Colonic mucosa (tissue), 4 donors: ENCODE measurements around the gene COQ8A. TPM values are rescaled to one million over a fixed set of nuclear protein-coding genes. Genes with fewer than 3 reads are reported as not detected.

Source experiments
- DNase-seq: peaks from one replicate; pipeline ENCODE4 v3.0.0-alpha.2; 2020
- H3K27ac ChIP-seq: fragments of 200-600 bp; one replicate; pipeline ENCODE4 v1.8.0; 2021
- H3K27me3 ChIP-seq: fragments of 200-600 bp; one replicate; pipeline ENCODE4 v1.8.0; 2021
- H3K36me3 ChIP-seq: fragments of 200-600 bp; one replicate; pipeline ENCODE4 v1.8.0; 2021
- H3K4me1 ChIP-seq: fragments of 200-600 bp; one replicate; pipeline ENCODE4 v1.8.0; 2021; ENCODE audit warnings: mild to moderate bottlenecking
- H3K4me3 ChIP-seq: fragments of 200-600 bp; one replicate; pipeline ENCODE4 v1.8.0; 2021
- H3K9ac ChIP-seq, 2 donors: one replicate each; pipeline ENCODE4 v1.7.0; 2013; ENCODE audit warnings: control low read depth in 2 of 2, low read depth in 2 of 2, low read length in 2 of 2
- H3K9me3 ChIP-seq: fragments of 200-600 bp; one replicate; pipeline ENCODE4 v1.8.0; 2021
- CTCF ChIP-seq: fragments of 200-600 bp; IDR thresholded peaks from one replicate; pipeline ENCODE4 v1.8.0; 2022; ENCODE audit warnings: antibody characterized with exemption, mild to moderate bottlenecking
- intact Hi-C: fragments of 100-400 bp; cut with DNase I; formaldehyde crosslinking; loops from one replicate; pipeline ENCODE4 v1.14.1; 2022
- total RNA-seq, 2 donors: library from RNA; stranded (reverse); fragmentation: NEBNext Ultra II Directional in 1 of 2; extraction: Animal tissue kit (Norgen Biotek cat#: 25700) in 1 of 2; gene quantifications; one replicate each; pipeline ENCODE4 v1.2.1, GENCODE V29; 2021
- donor health status: healthy.
- donor health status: DM: no; HTN: no; CAD: no.
- donor health status: DM: no; HTN: no; CAD: no.

Gene COQ8A
- total RNA-seq, 2 donors from 2014 or later = 56.3 to 58.1 TPM

GRCh38 chr1:226934483-226935237 is 5.4 kb upstream of the COQ8A start:
- Histone ChIP-seq H3K9ac (no peak overlapping the region), H3K36me3 (no peaks in the 10 kb centered on the region), H3K9me3 (no peaks in the 10 kb centered on the region), H3K4me3 (no peak overlapping the region), H3K27me3 (no peaks in the 10 kb centered on the region), H3K27ac (no peak overlapping the region), H3K4me1 (no peaks in the 10 kb centered on the region)
- no peak for DNase-seq
- intact Hi-C loops = no loop called here
- no peak for TF ChIP-seq CTCF

- Histone ChIP-seq H3K27me3 (no peaks in the 10 kb centered on the region), H3K4me1 (peaks cover 10% of the 10 kb centered on the region), H3K27ac (peak overlapping the region; percentile 98), H3K4me3 (no peak overlapping the region), H3K9me3 (no peaks in the 10 kb centered on the region), H3K36me3 (no peaks in the 10 kb centered on the region), H3K9ac (peak overlapping the region in 1 of 2 donors; percentile 22)
- intact Hi-C loops = no loop called here
- no peak for TF ChIP-seq CTCF
- peak; percentile 48 for DNase-seq
These were observed 2.0 kb upstream of the COQ8A start for GRCh38 chr1:226937940-226938725.

- DNase-seq = no peak
- peak overlapping the region; percentile 95 to 97 for H3K9ac ChIP-seq
- peaks cover 19% of the 10 kb centered on the region for H3K4me1 ChIP-seq
- intact Hi-C loops = no loop called here
- no peaks in the 10 kb centered on the region for H3K27me3 ChIP-seq
- peak overlapping the region; percentile 90 for H3K4me3 ChIP-seq
- no peaks in the 10 kb centered on the region for H3K9me3 ChIP-seq
- H3K36me3 ChIP-seq = no peaks in the 10 kb centered on the region
- no peak for TF ChIP-seq CTCF
- peak overlapping the region; percentile 98 for H3K27ac ChIP-seq
These were observed 1.1 kb upstream of the COQ8A start for GRCh38 chr1:226938903-226939437.

GRCh38 chr1:226939438-226940028 is 561 bp upstream of the COQ8A start:
- no peaks in the 10 kb centered on the region for H3K27me3 ChIP-seq
- no peak for TF ChIP-seq CTCF
- peak; percentile 68 for DNase-seq
- peak overlapping the region; percentile 98 for H3K27ac ChIP-seq
- H3K4me3 ChIP-seq = peak overlapping the region; percentile 90
- no peaks in the 10 kb centered on the region for H3K36me3 ChIP-seq
- no peaks in the 10 kb centered on the region for H3K9me3 ChIP-seq
- intact Hi-C loops = no loop called here
- peaks cover 21% of the 10 kb centered on the region for H3K4me1 ChIP-seq
- H3K9ac ChIP-seq = peak overlapping the region; percentile 95 to 97

- Histone ChIP-seq H3K27ac (peak overlapping the region; percentile 98), H3K4me1 (peaks cover 23% of the 10 kb centered on the region)
- TF ChIP-seq CTCF = no peak
These were observed 643 bp downstream of the COQ8A start for GRCh38 chr1:226940806-226941067.

More at GRCh38 chr1:226940806-226941067, 643 bp downstream of the COQ8A start:
- Histone ChIP-seq H3K36me3 (no peaks in the 10 kb centered on the region), H3K9ac (peak overlapping the region; percentile 70 to 95), H3K9me3 (no peaks in the 10 kb centered on the region), H3K27me3 (no peaks in the 10 kb centered on the region), H3K4me3 (peak overlapping the region; percentile 90)
- DNase-seq = no peak
- intact Hi-C loops = no loop called here
